Hepatocyte (in vitro differentiated cells): ENCODE results near the gene MRGPRF.

Experiments used
- EZH2 ChIP-seq: fragments of 200-600 bp; sonication (generic); IDR thresholded peaks from 2 replicates; pipeline ENCODE4 v1.6.1; 2016; ENCODE audit warnings: antibody characterized with exemption, mild to moderate bottlenecking, borderline replicate concordance
- EZH2phosphoT487 ChIP-seq: fragments of 200-600 bp; sonication (generic); IDR thresholded peaks from one replicate; pipeline ENCODE4 v1.6.1; 2018; ENCODE audit warnings: antibody characterized with exemption, mild to moderate bottlenecking, low read depth, moderate library complexity; ENCODE audit not compliant: unreplicated experiment, severe bottlenecking
- TF ChIP-seq, protein P1 (sequence below): fragments of 200-600 bp; sonication (generic); IDR thresholded peaks from 2 replicates; pipeline ENCODE4 v1.5.1; 2016; ENCODE audit warnings: antibody characterized with exemption, mild to moderate bottlenecking; ENCODE audit not compliant: poor library complexity

DNA sequence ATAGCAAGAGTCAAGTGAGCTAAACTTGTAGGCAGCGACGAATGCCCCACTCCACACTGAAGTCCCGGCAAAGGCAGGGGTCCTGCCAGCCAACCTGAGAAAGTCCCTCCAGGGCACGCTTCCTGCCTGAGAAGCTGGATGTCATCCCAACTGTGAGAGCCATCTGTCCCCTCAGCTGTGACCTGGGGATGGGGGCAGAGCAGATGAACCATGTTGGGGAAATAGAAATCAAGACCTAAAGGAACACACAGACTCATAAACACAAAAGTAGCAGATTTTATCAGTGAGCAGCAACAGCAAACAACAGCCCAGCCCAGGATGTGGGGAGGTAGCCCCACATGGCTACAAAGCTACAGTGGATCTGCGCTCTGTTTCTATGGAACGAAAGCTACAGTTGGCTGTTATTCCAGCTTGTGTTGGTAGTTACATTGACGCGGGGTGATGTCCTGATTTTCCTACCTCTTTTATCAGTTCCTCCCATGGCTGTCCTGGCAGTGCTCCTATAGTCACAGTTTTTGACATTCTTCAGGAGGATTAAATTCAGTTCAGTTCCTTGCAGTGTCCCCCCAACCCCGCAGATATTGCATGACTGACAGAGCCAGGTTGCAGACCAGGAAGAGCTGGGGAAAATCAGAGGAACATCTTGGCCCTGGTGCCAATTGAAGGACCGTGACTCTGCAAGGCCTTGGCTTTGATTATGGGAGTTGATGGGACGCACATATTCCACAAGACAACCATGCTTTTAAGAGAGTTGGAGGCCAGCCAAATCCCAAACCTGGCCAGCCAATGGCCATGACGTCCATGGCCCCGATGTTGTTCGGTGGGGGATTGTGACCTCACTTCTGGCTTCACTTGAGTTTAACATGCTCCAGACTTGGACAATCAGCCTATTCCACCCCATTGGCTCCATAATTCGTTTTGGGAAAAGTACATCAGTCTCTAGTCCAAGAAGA, 46.9 kb downstream of the MRGPRF start:
- TF ChIP-seq, protein P1, sequence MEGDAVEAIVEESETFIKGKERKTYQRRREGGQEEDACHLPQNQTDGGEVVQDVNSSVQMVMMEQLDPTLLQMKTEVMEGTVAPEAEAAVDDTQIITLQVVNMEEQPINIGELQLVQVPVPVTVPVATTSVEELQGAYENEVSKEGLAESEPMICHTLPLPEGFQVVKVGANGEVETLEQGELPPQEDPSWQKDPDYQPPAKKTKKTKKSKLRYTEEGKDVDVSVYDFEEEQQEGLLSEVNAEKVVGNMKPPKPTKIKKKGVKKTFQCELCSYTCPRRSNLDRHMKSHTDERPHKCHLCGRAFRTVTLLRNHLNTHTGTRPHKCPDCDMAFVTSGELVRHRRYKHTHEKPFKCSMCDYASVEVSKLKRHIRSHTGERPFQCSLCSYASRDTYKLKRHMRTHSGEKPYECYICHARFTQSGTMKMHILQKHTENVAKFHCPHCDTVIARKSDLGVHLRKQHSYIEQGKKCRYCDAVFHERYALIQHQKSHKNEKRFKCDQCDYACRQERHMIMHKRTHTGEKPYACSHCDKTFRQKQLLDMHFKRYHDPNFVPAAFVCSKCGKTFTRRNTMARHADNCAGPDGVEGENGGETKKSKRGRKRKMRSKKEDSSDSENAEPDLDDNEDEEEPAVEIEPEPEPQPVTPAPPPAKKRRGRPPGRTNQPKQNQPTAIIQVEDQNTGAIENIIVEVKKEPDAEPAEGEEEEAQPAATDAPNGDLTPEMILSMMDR = no peak
- TF ChIP-seq EZH2 (no peak), EZH2phosphoT487 (no peak)
